HuH-7 (cell line): Measurements from ENCODE around the gene FBXW5.
A peak's percentile ranks its signal among the peaks of the same experiment; 100 is the strongest.

Source experiments
- DNase-seq: peaks from one replicate; pipeline ENCODE4 v3.0.0; 2011; ENCODE audit warnings: low spot score

Gene FBXW5

GRCh38 chr9:136944519-136945332 is at the start of gene FBXW5, which contains the start of gene C8G:
FBXW5 (minus strand) TSS chr9:136944738; CDS start chr9:136944083, 655 bp downstream.
C8G (plus strand) TSS chr9:136945243; CDS start chr9:136945321, 78 bp downstream.
- peak; percentile 99 for DNase-seq

- no peak for DNase-seq
Observed at GRCh38 chr9:136992819-136993369, 48.4 kb upstream of the FBXW5 start.

GRCh38 chr9:136991993-136992818 is 47.7 kb upstream of the FBXW5 start, which contains the start of gene PAXX:
PAXX (plus strand) TSS chr9:136992422; CDS start chr9:136992444, 22 bp downstream.
- DNase-seq, result peak; percentile 99

GRCh38 chr9:136990242-136990911 is 45.8 kb upstream of the FBXW5 start:
- DNase-seq, result no peak

- no peak for DNase-seq
Observed at GRCh38 chr9:136988872-136989271, 44.3 kb upstream of the FBXW5 start.

GRCh38 chr9:136985853-136986252 is 41.3 kb upstream of the FBXW5 start:
- DNase-seq, result no peak

- no peak for DNase-seq
Observed at GRCh38 chr9:136985027-136985602, 40.6 kb upstream of the FBXW5 start.

GRCh38 chr9:136984464-136985026 is 40.0 kb upstream of the FBXW5 start:
- no peak for DNase-seq

GRCh38 chr9:136983656-136984314 is 39.2 kb upstream of the FBXW5 start:
- DNase-seq, result no peak

GRCh38 chr9:136983167-136983566 is 38.6 kb upstream of the FBXW5 start:
- no peak for DNase-seq

GRCh38 chr9:136982232-136983051 is 37.9 kb upstream of the FBXW5 start, which contains the start of gene LCNL1:
LCNL1 (plus strand) TSS chr9:136982993; CDS start chr9:136983587, 594 bp downstream.
- no peak for DNase-seq

GRCh38 chr9:136981588-136982231 is 37.2 kb upstream of the FBXW5 start:
- no peak for DNase-seq

GRCh38 chr9:136980669-136981478 is 36.3 kb upstream of the FBXW5 start:
- DNase-seq, result no peak

GRCh38 chr9:136979769-136980587 is 35.4 kb upstream of the FBXW5 start:
- DNase-seq, result no peak

- DNase-seq, result no peak
Observed at GRCh38 chr9:136978865-136979544, 34.5 kb upstream of the FBXW5 start.

GRCh38 chr9:136978073-136978864 is 33.7 kb upstream of the FBXW5 start:
- peak; percentile 94 for DNase-seq
